Right renal pelvis (tissue), 4 donors: ENCODE results near the gene FBXO28. TPM values are rescaled to one million over a fixed set of nuclear protein-coding genes. Genes with fewer than 3 reads are reported as not detected.

Experiments
- DNase-seq, 4 donors: peaks; one replicate each; pipeline ENCODE4 v3.0.0-alpha.2; 2013; ENCODE audit warnings: low read depth in 4 of 4, low spot score in 3 of 4, missing footprints in 1 of 4
- polyA plus RNA-seq, 4 donors: library from polyadenylated mRNA; unstranded; fragments of 120-200 nt; gene quantifications; one replicate each; pipeline ENCODE4 v1.2.1, GENCODE V29; 2013; ENCODE audit not compliant: insufficient read length in 4 of 4

FBXO28 gene
- polyA plus RNA-seq, 4 donors: 31.4 to 37.0 (median 35.6) TPM

DNA sequence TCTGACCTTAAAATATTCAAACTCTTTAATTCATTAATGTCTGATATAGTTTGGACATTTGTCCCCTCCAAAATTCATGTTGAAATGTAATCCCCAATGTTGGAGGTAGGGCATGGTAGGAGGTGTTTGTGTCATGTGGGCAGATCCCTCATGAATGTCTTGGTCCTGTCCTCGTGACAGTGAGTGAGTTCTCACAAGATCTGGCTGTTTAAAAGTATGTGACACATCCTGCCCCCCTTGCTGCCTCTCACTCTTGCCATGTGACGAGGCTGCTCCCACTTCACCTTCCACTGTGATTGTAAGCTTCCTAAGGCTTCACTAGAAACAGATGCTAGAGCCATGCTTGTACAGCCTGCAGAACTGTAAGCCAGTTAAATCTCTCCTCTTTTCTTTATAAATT is 21.3 kb upstream of the FBXO28 start:
- no peak for DNase-seq

DNA sequence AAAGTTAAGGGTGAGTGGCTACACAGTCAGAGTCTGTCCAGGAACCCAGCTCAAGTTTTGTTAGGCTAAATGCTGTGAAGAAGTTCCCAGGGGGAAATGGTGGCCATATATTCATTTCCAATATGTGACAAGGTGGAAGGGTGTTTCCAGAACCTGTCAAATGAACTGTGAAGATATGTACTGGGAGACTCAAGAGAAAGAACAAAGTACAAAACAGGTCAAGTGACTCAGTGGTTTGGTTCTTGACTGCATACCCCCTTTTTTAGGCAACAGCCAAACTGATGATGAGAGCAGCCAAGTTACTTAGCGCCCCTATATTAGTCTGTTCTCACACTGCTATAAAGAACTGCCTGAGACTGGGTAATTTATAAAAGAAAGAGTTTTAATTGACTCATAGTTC is 18.6 kb upstream of the FBXO28 start:
- DNase-seq: no peak

DNA sequence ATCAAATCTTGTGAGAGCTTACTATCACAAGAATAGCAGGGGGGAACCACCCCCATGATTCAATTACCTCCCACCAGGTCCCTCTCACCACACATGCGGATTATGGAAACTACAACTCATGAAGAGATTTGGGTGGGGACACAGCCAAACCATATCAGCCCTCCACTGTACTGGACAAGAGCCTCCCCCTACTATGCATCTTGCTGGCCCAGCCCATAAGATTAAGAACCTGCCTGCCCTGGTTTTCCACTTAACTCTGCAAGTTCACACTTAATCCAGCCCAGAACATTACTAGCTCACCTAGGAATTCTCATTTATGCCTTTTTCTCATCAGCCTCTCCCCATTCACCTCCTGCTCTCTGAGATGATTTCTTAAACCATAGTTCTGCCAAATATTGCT is 18.0 kb upstream of the FBXO28 start:
- no peak for DNase-seq

DNA sequence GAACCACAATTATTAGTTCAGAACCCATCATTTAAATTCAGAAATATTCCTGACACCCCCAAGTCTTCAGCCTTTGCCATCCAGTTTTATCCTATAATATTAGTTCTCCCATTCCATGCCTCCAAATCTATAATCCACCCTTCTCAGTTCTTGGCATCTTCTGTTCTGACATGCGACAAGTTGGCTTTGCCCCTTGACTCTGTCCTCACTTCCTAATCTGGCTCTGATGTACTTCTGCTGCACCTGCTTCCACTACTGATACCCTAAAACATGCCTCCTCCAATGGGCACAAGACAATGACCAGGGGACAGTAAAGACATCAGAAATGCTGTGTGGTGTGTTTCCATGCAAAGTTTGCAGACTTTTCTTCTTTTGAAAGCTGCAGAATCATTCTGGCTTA is 17.1 kb upstream of the FBXO28 start:
- no peak for DNase-seq

DNA sequence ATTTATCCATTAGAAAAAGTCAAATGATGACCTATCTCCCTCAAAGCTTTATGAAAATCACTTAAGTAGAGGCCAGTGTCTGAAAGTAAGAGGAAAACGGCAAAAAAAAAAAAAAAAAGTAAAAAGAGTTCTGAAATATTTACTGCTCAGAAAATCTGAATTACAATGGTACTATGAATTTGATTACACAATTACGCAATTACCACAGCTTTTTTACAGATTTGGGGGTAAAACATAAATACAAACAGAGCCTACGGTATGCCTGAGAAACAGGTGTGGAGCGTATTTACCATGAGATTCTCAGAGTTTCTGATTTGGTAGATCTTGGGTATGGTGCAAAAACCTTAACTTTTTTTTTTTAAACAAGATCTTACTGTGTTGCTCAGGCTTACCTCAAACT is 15.9 kb upstream of the FBXO28 start:
- no peak for DNase-seq

DNA sequence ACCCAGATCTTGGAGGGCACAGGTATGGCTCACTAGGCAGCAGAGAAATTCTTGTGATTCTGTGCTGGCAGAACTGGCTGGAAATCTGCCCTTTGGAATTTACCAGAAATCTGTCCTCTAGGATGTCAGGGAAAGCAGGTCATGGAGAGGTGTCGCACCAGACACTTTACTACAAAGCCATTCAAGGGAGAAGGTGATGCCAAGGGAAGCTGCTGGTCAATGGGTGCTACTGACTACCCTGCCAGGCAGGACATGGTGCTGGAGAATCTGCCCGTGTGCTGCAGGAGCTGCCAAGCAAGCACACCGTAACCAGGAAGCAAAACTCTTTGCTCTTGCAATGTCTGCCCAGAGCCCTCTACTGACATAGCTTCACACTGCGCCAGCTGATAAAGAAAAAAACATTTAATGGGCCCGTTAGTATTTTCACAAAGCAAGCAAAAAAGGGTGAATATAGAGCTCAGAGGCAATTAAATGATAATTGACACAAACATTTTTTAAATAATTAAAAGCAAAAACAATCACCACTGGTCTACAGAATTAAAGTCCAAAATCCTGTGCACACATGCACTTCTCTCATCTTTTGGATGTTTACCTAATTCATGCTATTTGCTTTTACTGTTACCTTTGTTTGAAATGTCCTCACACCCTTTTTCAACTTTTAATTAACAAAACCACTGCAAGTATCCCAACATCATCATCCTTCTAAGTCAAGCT is 7.2 kb upstream of the FBXO28 start:
- no peak for DNase-seq

DNA sequence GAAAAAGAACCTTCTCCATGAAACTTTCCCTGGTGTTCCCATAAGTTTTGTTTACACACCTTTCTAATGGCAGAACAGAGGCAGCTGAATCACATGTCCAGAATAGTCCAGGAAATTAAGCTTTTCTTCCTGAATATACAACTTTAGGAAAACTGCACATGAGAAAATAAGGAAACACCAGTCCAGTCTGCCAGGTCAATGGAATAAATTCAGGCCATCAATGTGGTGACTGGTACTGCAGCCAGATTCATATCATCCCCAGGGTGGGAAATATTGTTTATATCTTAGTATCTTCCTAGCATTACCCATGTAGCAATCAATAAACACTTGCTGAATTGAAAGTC is 6.7 kb upstream of the FBXO28 start:
- DNase-seq: no peak

DNA sequence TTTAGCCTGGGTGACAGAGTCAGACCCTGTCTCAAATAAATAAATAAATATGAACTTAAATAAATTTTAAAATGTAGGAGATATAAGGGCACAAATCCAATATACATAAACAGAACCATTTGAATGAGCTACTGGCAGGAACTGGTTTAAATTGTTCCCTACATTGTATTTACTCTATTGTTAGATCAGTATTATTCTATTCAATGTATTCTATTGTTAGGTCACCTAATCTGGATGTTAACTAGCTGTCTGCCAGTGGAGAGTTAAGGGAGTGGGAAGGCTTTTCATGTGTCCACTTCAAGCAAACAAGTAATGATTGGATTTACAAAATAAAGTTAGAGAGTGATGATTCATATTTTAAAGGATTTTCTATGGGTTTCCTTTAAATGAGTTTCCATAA is 4.9 kb upstream of the FBXO28 start:
- no peak for DNase-seq

DNA sequence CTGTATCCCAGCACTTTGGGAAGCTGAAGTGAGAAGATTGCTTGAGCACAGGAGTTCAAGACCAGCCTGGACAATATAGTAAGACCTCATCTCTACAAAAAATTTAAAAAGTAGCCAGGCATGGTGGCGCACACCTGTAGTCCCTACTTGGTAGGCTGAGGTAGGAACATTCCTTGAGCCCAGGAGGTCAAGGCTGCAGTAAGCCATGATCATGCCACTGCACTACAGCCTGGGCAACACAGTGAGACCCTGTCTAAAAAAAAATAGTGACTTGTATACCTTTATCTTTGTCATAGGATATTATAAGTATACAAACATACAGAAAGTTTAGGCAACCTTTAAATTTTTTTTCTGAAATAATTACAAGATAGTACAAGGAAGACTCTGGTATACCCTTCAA is 3.9 kb upstream of the FBXO28 start:
- no peak for DNase-seq

DNA sequence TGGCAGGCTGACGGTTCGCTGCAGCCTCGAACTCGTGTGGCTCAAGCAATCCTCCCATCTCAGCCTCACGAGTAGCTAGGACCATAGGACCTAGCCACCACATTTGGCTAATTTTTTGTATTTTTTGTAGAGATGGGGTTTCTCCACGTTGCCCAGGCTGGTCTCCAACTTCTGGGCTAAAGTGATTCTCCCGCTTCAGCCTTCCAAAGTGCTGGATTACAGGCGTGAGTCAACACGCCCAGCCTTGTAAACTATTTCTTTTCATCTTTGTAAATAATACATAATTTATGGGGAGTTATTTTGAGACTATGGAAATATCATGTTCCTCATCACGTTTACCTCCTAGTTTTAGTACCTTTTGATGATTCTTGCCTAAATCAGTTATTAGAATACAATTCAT is 906 bp upstream of the FBXO28 start:
- no peak for DNase-seq

DNA sequence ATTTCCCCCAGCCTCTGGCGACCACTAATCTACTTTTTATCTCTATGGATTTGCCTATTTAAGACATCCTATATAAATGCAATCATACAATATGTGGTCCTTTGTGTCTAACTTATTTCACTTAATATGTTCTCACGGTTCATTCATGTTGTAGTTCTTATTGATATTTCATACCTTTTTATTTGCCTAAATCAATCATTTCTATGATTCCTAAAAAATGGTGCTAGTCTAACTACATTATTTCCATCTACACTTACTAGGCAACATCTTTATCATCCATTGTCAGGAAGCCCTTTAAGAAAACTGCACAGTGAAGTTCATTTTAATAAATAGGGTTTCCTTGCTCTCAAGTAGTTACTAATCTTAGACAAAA is 380 bp upstream of the FBXO28 start:
- DNase-seq: no peak

DNA sequence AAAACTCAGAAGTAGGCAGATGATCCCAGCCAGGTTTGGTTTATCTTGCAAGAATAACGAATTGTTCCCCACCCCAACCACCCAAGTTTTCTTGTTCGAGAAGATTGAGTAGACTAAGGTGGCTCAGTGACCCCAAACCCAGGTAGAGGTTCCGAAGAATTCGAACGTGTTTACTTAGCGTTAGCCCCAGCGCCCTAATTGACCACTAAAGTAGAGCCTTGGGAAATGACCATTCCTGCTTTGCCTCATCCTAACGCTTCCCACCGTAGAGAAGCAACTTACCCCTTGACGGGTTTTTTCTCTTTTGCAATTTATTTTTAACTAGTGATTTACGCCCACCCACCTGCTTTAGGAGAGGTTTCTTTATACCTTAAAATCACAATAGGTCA is 870 bp downstream of the FBXO28 start:
- no peak for DNase-seq

DNA sequence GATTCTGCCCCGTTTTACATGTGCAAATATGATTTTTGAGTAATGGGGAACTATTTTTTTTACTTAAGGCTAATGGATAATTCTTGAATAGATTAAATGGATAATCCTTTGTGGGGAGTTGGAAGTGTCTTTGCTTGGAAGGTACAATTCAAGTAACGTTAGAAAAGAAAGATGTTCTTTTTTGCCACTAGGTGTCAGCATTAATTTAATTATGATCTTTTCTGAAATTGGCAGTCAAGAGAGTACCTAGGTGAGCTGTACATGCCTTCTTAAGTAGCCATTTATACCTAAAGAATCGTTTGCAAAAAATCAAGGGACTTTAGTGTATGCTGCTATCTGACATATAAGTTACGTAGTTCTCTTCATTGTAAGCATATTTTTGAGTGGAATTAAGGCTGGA is 2.2 kb downstream of the FBXO28 start:
- DNase-seq: peak in 3 of 4 donors; percentile 11 to 34 (median 14)

DNA sequence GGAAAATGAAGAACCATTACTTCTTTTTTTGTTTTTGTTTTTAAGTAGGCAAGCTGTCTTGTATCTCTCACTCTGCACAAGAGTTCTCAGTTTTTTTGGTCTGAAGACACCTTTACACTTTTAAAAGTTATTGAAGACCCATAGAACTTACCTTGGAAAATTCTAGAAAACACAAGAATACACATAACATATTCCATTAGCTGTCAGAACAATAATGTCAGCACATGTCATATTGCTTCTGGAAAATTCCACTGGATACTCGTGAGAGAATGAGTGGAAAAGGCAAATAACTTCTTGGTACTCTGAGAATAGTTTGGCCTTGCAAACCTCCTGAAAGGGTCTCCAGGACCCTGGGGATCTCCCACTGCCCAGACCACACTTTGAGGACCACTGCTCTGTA is 4.8 kb downstream of the FBXO28 start:
- no peak for DNase-seq

DNA sequence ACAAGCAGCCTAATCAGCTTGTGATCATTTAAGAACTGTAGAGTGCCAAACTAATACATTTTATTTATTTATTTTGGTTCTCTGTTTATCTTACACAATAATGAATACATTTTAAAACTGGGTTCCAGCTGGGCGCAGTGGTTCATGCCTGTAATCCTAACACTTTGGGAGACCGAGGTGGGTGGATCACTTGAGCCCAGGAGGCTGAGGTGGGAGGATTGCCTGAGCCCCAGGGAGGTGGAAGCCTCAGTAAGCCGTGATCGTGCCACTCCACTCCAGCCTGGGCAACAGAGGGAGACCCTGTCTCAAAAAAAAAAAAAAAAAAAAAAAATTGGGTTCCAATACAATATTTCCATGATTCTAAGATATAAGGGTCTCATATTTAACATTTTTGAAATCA is 9.2 kb downstream of the FBXO28 start:
- DNase-seq: no peak

DNA sequence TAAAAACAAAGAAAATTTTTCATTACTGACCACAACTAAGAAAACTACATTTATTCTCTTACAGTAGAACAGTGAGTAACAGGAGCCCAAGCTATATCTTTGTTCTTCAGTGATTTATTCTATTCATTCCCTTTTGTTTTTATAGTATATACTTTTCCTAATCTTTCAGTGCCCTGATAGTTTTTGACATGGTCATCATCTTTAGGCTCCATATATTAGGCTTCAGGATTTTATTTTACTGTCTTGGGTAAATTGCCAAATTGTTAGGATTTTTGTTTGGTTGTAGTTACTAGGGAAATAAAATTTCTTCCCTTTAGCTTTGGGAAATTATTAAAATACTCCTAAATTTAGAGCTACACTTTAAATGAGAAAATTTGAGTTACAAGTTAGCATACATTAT is 10.3 kb downstream of the FBXO28 start:
- DNase-seq: no peak

DNA sequence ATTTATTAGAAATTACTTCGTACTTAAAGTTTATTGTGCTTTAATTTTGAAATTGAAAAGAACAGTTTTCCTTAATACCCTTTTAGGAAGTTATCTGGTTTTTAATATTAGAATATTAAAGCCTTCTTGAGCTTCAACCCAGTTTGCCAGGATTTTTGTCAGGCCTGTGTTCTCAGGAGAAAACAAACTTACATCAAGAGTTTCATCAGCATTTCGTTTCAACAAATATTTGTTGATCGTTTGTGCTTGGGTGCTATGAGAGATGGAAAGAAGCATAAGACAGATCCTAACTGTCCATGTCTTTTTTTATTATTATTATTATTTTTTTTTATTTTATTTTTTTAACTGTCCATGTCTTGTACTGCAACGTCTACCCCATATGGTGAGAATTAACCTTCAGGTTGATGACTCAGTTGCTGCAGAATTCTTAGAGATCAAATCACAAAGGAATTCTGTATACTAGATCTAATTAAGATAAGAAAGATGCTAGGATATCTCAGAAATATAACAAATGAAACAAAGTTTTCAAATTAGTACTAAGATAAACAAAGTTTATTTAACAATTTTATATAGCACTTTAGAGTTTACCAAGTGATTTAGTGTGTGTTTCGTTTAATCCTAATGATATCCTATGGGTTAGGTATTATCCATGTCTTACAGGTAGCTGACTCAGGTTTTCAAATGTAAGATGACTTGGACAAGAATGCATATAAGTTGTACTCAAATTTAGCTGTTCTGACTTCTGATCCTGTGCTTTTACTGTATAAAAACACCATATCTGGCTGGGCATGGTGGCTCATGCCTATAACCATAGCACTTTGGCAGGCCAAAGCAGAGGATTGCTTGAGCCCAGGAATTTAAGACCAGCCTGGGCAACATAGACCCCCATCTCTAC is 14.3 kb downstream of the FBXO28 start:
- no peak for DNase-seq

DNA sequence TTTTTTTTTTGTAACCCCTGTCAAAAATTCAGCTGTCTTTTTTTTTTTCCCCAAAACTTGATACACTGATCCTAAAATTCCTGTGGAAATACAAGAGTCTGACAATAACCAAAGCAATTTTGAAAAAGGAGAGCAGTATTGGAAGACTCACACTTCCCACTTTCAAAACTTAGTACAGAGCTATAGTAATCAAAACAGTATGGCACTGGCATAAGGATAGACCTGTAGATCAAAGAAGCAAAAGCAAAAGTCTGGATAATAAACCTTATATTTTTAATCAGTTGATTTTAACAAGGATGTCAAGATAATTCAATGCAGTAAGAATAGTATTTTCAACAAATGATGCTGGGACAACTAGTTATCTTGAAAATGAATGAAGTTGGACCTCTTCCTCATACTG is 17.3 kb downstream of the FBXO28 start:
- no peak for DNase-seq

DNA sequence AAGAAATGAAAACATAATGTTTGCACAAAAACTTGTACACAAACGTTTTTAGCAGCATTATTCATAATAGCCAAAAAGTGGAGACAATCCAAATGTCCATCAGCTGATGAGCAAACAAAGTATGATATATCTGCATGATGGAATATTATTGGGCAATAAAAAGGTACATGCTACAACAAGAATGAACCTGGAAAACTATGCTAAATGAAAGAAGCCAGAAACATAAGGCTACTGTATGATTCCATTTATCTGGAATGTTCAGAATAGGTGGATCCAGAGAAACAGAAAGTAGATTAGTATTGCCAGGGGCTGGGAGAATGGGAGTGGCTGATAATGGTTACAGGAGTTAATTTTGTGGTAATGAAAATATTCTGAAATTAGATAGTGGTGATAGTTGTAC is 19.0 kb downstream of the FBXO28 start:
- DNase-seq: no peak

DNA sequence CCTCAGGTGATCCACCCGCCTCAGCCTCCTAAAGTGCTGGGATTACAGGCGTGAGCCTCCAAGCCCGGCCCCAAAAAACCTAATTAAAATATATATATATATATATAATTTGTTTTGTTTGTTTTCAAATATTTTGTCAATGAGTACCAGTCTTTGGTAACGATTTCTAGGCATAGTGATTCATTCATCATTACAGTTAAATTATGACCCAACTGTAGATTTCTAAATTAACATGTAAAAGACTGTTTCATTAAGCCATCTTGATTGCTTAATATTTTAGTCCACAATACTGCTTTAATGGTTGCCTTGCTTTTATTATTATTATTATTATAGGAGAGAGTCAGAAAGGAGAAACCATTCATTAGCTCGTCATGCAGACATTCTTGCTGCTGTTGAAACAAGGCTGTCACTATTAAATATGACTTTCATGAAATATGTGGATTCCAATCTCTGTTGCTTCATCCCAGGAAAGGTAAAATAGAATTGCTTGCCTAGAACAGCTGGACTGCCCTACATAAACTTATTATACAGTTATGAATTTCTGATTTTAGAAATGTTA is 19.9 kb downstream of the FBXO28 start:
- no peak for DNase-seq

DNA sequence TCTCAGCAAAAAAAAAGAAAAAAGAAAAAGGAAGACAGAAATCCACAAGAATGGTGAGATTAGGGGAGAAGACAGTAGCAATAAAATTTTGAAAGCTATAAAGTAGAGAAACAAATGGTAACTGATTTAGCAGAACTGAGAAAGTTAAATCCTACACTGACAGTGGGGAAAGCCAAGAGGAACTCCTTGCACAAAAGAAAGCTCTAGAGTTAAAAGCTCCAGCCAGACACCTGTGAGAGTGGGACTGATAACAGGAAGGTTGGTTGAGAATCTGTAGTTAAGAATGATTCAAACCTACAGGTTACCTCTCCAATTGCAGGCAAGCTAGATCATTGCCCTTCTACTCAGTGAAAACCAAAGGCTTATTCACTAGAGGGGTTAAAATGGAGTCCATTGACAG is 23.6 kb downstream of the FBXO28 start:
- DNase-seq: no peak

DNA sequence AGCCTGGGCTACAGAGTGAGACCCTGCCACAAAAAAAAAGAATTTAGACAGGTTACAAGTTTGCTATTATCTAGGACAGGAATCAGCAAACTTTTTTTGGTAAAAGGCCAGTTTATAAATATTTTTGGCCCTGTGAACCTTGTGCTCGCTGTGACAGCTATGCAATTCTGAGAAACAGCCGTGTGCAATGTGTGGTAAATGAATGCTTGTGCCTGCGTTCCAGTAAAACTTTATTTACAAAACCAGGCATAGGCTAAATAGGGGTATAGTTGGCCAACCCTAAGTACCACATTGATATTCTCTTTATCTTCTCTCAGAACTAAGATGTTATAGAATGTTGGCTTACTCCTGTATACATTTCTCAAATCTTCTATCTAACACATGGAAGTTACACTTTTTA is 24.3 kb downstream of the FBXO28 start:
- DNase-seq: no peak
